Measurements from ENCODE around the gene MOG.

The MOG gene

DNA sequence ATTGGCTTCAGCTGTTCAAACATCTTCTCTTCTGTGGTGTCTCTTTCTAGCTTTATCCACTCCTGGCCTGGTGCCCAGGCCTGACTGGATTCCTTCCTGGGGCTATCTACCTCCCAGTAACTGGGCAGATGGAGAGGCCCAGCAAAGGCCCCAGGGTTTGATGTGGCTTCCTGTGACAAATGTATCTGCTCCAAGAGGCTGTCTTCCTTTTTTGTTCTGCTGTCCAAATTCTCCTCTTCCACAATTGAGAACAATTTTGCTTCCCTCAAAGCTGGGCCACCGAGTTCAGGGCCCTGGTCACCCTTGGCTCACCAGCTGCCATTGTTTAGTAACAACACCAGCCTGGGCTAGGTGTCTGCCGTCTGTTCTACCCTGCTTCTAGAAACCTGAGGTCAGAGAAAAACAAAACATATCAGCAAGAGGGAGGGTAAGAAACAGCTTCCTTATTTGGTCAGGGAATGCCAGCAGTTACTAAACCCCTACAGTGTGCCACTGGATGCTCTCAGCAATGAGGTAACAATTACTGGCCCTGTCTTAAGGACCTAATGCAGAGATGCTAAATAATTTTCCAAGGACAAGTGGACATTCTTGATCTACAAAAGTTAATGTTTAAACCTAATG lies 20.2 kb downstream of the MOG start:
- DNase-seq (ENCODE audit: low read depth) = no peak

GRCh38 chr6:29678114-29678513 lies 21.2 kb downstream of the MOG start:
- no peak for DNase-seq (ENCODE audit: low read depth)

DNA sequence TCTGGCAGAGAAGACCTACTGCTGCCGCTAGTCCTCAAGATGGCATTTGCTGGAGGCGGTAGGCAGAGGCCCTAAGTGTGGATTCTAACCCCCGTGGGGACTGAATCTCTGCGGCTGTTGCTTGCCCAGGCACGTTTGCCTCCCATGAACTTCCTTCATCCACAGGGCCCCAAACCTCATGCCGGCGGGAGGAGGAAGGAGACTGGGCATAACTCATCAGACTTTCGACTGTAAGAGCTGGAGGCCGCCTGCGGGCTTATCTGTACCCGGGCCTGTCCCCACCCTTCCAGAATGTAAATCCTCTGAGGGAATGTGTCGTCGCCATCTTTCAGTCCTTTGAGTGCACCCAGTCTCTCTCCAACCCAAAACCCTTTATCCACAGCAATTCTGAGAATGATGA lies 23.1 kb downstream of the MOG start:
- DNase-seq (ENCODE audit: low read depth) = no peak

GRCh38 chr6:29680416-29680815 lies 23.5 kb downstream of the MOG start:
- no peak for DNase-seq (ENCODE audit: low read depth)

- no peak for DNase-seq (ENCODE audit: low read depth)
Observed at GRCh38 chr6:29680904-29681303, 24.0 kb downstream of the MOG start, which contains the start of gene ZFP57. ZFP57 (minus strand) TSS chr6:29681152; CDS start chr6:29677003, 4,149 bp downstream.

GRCh38 chr6:29681811-29682210 lies 24.9 kb downstream of the MOG start:
- DNase-seq (ENCODE audit: low read depth) = no peak

DNA sequence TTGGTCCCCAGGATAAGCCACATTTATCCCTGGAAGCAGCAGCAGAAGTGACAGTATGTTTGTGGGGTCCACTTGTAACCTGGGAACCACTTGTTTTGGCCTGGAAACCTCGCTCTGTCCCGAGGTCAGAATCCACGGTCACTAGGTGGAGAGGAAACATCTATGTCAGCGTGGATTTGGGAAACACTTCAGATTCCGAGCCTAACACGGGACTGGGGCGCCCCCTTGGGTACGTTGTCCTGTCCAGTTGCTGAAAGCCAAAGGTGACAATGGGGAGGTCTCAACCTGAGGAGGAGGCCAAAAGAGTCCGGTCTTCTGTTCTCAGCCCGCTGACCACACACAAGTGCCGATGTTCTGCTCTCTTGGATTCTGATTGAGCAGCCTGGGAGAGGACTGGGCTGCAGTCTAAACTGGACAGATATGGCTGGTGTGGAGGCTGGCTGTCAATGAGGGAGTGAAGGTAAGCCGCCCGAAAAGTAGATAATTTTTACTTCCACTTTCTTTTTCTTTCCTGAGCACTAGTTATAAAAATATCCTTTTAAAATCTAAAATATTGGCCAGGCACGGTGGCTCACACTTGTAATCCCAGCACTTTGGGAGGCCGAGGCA lies 28.9 kb downstream of the MOG start:
- no peak for DNase-seq (ENCODE audit: low read depth)

DNA sequence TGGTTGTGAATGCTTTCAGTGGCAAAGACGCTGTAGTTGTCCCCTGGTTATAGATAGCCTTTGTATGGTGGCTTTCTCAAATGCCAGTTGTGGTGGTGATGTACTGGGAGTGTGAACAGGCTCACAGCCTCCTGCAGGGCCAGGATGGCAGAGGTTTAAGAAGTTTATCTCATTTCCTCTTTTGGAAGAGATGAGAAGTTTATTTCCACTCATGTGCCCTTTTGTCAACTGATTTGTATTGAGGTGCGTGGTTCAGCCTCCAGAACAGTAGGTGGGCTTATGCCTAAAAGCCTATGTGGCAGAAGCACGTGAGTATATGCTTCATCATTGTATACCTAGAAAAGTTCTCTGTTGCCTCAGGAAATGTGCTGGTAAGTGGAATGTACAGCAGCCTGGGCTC lies 37.7 kb downstream of the MOG start:
- no peak for DNase-seq (ENCODE audit: low read depth)

- no peak for DNase-seq (ENCODE audit: low read depth)
Observed at GRCh38 chr6:29696147-29697125, 39.5 kb downstream of the MOG start.

DNA sequence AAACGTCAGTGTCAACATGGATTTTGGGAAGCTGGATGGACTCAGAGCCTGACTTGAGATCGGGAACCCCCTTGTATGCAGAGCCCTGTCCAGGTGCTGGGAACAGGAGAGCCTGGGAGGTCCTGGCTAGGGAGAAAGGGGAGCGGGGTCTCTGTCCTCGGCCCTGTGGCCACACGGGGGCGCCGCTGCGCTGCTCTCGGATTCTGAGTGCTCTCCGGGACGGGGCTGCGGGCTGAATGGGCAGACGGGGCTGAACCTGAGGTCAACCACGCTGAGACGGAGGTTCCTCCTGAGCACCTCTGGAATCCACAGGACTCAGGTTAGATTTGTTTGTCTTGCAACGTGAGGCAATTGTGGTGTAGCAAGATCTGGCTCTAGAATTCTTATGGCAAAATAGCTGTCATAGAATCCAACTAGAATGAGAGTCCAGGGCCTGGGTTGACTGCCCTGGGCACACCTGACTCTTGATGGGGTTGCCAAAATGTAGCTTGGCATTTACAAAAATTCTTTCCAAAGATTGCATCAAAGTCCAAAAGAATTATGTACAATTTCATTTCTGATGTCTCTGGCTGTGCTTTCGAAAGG lies 45.7 kb downstream of the MOG start:
- no peak for DNase-seq (ENCODE audit: low read depth)

DNA sequence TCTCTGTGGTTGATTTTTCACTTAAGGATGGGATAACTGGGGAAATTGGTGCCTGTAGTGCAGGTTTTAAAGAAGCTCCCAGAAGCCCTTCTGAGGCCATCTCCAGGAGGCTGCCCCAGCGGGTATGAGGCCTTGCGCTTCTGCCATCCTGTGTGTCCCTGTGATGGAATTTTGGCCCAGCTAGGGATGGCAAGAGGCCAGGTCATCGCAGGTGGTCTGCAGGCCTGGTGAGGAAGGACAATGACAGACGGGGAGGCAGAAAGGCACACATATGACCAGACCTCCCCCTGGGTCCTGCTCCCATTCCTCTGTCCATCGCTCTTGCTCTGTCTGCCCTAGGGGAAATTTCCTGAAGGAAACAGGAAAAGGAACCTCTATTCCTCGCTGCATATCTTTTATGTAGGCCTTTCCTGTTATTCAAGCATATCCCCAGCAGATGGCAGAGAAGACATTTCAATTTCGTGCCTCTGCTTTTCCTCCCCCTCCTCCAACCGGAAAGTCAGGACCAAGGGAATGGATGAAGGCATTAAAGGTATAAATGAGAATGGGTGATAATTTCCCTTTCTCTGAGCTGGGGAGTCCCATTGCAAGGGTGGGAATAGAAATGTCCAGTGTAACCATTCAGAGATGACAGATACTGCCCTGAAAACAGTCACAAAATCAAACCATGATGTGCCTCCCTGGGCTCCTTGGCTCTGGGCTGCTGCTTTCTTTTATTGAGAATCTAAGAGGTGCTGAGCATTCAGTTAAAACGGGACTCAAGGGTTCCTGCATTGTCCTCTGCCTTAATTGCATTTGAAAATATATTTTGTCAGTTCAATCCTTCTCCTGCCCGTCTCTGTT lies 48.7 kb downstream of the MOG start:
- peak; percentile 44 for DNase-seq (ENCODE audit: low read depth)

DNA sequence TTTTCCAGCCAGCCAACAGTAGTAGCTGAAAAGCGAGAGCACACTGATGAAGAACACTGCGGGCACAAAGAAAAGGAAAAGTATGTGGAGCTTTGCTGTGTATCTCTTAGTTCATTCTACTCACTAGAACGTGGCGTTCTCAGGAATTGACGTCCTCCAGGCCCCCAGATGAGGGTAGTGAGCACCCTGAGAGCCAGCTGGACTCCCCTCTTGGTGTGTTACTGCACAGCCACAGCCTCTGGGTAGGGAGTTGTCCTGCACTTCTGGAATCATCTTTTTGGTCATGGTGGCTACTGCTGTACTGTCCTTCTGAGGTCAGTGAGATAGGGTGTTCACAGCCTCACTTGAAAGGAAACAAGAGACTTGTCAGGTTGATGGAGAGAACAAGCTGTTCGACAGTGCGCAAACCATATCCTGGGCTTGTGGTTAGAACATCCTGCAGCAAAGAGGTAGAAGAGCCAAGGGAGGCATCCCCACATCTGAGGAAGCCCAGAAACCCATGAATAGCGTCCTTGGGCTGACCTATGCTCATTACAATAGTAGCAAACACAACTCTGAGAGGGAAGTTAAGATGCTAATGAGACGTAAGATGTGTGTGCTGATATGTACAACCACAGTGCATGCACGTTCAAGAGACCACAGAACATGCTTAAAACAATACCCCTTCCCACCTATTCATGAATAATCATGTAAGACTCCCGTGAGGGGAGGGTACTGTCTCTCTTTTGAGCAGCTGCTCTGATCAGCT lies 51.7 kb downstream of the MOG start:
- DNase-seq (ENCODE audit: low read depth) = no peak

DNA sequence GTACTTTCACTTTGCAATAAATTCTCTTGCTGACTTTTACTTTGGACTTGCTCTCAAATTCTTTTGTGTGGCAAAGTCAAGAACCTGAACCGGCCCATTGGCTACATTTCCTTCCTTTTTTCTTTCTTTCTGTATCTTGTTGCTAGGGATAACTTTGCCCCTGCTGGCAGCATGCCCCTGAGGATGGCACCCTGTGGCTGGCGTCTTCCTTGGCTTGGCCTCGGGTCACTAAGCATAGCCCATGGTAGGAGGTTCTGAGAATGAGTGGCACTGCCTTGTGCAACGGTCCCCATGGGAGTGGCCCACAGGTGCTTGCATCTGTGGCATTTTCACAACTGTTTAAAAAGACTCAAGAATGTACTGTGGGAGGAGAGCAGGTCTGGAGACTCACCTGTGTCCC lies 52.3 kb downstream of the MOG start:
- no peak for DNase-seq (ENCODE audit: low read depth)

GRCh38 chr6:29710281-29710941 lies 53.5 kb downstream of the MOG start:
- DNase-seq (ENCODE audit: low read depth) = no peak

DNA sequence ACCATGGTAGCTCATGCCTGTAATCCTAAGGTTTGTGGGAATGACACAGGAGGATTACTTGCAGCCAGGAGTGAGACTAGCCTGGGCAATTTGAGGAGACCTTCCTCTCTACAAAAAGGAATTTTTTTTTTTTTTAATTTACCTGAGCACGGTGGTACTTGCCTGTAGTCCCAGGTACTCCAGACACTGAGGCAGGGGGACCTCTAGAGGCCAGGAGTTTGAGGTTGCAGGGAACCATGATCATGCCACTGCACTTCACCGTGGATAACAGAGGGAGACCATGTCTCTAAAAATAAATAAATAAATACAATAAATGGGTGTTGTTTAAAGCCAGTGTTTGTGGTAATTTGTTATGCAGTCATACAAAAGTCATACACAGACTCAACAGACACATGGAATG lies 64.0 kb downstream of the MOG start:
- no peak for DNase-seq (ENCODE audit: low read depth)

All from fibroblast of gingiva (primary cell).